ENCODE data around the gene ST3GAL3. TPM values are rescaled to one million over a fixed set of nuclear protein-coding genes. Genes with fewer than 3 reads are reported as not detected.

The ST3GAL3 gene
- total and polyA plus RNA-seq, 2 donors (not counting 3 experiments of a cell fraction or from before 2014, with no cell fraction given): 14.3 to 35.8 TPM

GRCh38 chr1:43800771-43801170, 93.4 kb downstream of the ST3GAL3 start:
- FAIRE-seq: no peak
- CTCF ChIA-PET: interaction anchor here (1.1 to 1.9 kb wide), 2 partner anchors 14 to 247 kb away, joined by 3 to 5 read pairs; no protein-coding TSS in a partner anchor

More at GRCh38 chr1:43800771-43801170, 93.4 kb downstream of the ST3GAL3 start:
- Histone ChIP-seq H3K9ac (replicated peaks; ENCODE audit: extremely low read depth, insufficient read depth, low read length) (no peak overlapping the region), H3K4me2 (ENCODE audit: insufficient read depth, low read length) (no peak overlapping the region), H3K36me3 (ENCODE audit: control insufficient read depth in 2 of 2, extremely low read depth in 1 of 2, insufficient read depth in 2 of 2, low read length in 2 of 2) (peaks cover 0 to 3% of the 10 kb centered on the region in 2 experiments), H2AFZ (ENCODE audit: low read depth, low read length) (no peak overlapping the region), H3K9me3 (replicated peaks; ENCODE audit: control insufficient read depth, insufficient read depth, low read length) (no peaks in the 10 kb centered on the region), H4K20me1 (replicated peaks; ENCODE audit: control insufficient read depth, extremely low read depth, insufficient read depth, low read length) (no peaks in the 10 kb centered on the region), H3K27me3 (ENCODE audit: control insufficient read depth in 2 of 2, insufficient read depth in 2 of 2, low read length in 2 of 2) (no peaks in the 10 kb centered on the region), H3K4me1 (ENCODE audit: control insufficient read depth, extremely low read depth, insufficient read depth, low read length) (no peaks in the 10 kb centered on the region), H3K4me3 (replicated peaks in 1 of 3; ENCODE audit: insufficient read depth in 1 of 3, low read depth in 1 of 3, low read length in 3 of 3) (no peak overlapping the region), H3K79me2 (ENCODE audit: control insufficient read depth, insufficient read depth, low read length) (no peaks in the 10 kb centered on the region), H3K9me1 (replicated peaks; ENCODE audit: control insufficient read depth, extremely low read depth, insufficient read depth, low read length) (no peaks in the 10 kb centered on the region), H3K27ac (ENCODE audit: insufficient read depth, low read depth, low read length) (no peak overlapping the region)
- dilution Hi-C loops (cut with MboI; ENCODE audit: extremely low pct_ligation_motif_present, low sequenced_read_pairs): no loop called here
- TF ChIP-seq GATA2 (IDR thresholded peaks at IDR 0.05; ENCODE audit: insufficient read depth, insufficient read length, low read depth, low read length): no peak
- no peak for TF ChIP-seq JUN (IDR thresholded peaks at IDR 0.05; ENCODE audit: borderline replicate concordance, insufficient read depth, insufficient read length, low read depth)
- TF ChIP-seq POLR2AphosphoS5 (IDR thresholded peaks at IDR 0.05; ENCODE audit: insufficient read depth, low read depth, low read length): no peak
- TF ChIP-seq POLR2A (IDR thresholded peaks at IDR 0.05; ENCODE audit: low read depth, low read length): no peak
- no peak for TF ChIP-seq EZH2 (IDR thresholded peaks at IDR 0.05; ENCODE audit: borderline replicate concordance, low read depth, low read length, severe bottlenecking)
- TF ChIP-seq FOS (IDR thresholded peaks at IDR 0.05; ENCODE audit: borderline replicate concordance, insufficient read depth, low read length): no peak
- no peak for TF ChIP-seq MYC (IDR thresholded peaks at IDR 0.05; ENCODE audit: low read depth, low read length)
- no peak for TF ChIP-seq MAX (IDR thresholded peaks at IDR 0.05; ENCODE audit: insufficient read depth, insufficient read length)
- no peak for TF ChIP-seq CTCF (IDR thresholded peaks at IDR 0.05; ENCODE audit: extremely low read depth in 1 of 2, insufficient read depth in 1 of 2, low read depth in 1 of 2, low read length in 2 of 2)
- DNase-seq (ENCODE audit: low read depth, low spot score): no peak
- intact Hi-C loops (cut with micrococcal nuclease): no loop called here
- POLR2A ChIA-PET: no interaction called here
- no TSS peak for BruUV-seq (replicated peaks)
